ENCODE results near the gene F2RL2.

DNA sequence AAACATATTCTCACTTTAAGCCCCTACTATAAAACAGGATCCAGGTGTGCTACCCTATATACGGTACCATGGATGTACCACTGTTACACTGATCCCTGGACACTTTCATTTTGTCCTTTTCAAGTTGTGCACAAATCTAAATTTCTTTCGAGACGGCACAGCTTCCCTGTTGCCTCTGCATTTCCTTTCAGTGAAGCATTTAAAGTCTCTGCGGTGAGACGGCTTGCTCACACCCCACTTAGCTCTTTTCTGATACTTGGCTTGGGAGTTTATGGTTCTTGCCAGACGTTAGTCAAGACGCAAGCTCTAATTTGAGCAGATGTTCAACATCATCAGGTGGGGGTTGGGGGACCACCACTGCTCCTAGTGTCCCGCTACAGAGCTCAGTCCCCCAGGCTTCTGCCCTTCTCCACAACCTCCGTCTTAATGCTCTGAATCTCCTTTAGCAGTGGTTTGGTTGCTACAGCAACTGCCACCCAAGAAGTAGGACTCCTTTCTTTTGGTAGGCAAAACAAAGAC lies 15.8 kb downstream of the F2RL2 start:
- TF ChIP-seq, protein P1, sequence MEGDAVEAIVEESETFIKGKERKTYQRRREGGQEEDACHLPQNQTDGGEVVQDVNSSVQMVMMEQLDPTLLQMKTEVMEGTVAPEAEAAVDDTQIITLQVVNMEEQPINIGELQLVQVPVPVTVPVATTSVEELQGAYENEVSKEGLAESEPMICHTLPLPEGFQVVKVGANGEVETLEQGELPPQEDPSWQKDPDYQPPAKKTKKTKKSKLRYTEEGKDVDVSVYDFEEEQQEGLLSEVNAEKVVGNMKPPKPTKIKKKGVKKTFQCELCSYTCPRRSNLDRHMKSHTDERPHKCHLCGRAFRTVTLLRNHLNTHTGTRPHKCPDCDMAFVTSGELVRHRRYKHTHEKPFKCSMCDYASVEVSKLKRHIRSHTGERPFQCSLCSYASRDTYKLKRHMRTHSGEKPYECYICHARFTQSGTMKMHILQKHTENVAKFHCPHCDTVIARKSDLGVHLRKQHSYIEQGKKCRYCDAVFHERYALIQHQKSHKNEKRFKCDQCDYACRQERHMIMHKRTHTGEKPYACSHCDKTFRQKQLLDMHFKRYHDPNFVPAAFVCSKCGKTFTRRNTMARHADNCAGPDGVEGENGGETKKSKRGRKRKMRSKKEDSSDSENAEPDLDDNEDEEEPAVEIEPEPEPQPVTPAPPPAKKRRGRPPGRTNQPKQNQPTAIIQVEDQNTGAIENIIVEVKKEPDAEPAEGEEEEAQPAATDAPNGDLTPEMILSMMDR (IDR thresholded peaks at IDR 0.05): no peak
- no peak for TF ChIP-seq POLR2A (IDR thresholded peaks at IDR 0.05)

Data from testis (tissue), 2 donors.